Occipital lobe (tissue), 2 donors: ENCODE data around the gene GDE1. TPM values are rescaled to one million over a fixed set of nuclear protein-coding genes. Genes with fewer than 3 reads are reported as not detected.

Experiments
- DNase-seq: peaks from one replicate; lab custom pipeline; 2025; lab: John Stamatoyannopoulos, UW
- total RNA-seq: library from RNA; depleted of rRNA; stranded (reverse); fragments of >200 nt; gene quantifications from one replicate; pipeline ENCODE4 v1.2.3, GENCODE V29; 2014

GDE1 gene
- total RNA-seq, 1 donor from 2014 or later, result 29.9 TPM

DNA sequence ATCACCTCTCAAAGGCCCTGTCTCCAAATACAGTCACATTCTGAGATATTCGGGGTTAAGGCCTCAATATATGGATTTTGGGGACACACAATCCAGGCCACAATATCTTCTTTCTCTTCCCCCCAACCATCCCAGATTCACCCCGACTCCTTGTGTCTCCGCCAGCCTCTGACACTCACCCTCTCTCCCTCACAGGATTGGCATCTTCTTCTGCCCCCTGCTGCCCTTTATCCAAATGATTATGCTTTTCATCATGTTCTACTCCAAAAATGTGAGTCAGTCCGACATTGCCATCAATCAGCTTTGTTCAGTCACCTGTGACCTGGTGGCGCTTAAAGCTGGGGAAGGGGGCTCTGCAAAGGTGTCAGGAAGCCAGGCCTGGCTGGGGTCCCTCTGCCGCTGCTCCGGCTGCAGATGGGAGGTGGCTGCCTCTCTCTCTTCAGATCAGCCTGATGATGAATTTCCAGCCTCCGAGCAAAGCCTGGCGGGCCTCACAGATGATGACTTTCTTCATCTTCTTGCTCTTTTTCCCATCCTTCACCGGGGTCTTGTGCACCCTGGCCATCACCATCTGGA lies 35.1 kb downstream of the GDE1 start:
- DNase-seq, result no peak

GRCh38 chr16:19486051-19486450 lies 35.8 kb downstream of the GDE1 start:
- no peak for DNase-seq

DNA sequence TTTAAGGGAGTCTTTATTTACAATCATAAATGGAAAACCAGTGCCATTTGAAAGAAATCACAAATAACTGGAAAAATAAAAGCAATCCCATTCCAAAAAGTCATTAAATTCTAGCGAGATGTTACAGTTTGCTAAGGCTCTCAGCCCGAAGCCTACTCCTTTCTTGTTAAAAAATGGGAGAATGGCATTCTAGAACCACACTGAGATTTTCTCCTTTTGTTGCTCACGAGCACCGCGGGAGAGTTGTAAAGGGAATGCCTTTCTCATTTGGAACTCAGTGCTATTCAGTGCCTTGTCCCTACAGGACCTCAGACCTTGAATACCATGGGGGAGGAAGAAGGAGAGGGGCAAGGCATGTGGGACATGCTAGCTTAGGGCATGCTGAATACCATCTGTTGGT lies 36.3 kb downstream of the GDE1 start:
- no peak for DNase-seq

DNA sequence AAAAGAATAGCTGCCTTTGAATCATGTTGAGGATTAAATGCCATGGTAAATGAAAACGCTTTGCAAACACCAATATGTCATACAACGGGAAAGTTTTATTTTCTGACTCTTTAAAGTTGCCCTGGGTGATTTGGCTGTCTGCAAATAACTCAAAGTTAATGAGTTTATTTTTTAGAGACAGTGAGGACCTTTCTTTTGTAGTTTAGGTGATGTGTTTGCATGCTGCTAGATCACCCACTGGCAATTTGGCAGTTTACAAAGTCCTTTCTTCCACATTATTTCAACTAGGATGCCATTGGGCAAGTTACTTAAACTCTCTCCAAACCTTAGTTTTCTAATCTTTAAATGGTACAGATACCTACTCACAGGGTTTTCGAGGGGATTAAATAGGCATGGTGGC lies 37.8 kb downstream of the GDE1 start:
- DNase-seq, result no peak

GRCh38 chr16:19482291-19482690 lies 39.6 kb downstream of the GDE1 start:
- DNase-seq, result no peak

DNA sequence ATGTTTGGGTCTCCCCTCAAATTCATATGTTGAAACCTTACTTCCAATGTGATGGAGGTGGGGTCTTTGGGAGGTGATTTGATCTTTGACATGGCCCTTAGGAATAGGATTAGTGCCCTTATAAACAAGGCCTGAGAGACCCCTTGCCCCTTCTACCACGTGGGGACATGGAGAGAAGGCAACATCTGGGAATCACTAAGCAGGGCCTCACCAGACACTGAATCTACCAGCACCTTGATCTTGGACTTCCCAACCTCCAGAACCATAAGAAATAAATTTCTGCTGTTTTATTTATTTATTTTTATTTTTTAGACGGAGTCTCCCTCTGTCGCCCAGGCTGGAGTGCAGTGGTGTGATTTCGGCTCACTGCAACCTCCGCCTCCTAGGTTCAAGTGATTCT lies 40.1 kb downstream of the GDE1 start:
- DNase-seq, result no peak

GRCh38 chr16:19481296-19481695 lies 40.6 kb downstream of the GDE1 start:
- DNase-seq, result no peak

GRCh38 chr16:19479302-19479721 lies 42.6 kb downstream of the GDE1 start:
- no peak for DNase-seq

- DNase-seq, result no peak
Observed at GRCh38 chr16:19478505-19478904, 43.4 kb downstream of the GDE1 start.

DNA sequence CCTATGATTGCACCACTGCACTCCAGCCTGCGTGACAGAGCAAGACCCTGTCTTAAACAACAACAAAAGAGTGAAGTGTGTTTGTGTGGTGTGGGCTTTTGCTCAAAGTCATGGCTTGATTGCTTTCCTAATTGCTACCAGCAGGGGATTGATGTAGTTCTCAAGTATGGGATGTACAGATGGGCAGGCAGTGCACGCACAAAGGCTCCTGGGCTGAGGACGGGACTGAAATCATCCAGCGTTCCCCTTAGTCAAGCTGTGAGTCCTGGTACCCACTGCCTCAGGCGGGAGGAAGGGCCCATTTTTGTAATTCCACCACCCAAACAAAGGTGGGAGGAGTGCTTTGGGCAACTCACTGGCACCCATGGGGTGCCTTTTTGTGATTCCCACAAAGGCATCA lies 47.3 kb downstream of the GDE1 start:
- DNase-seq, result no peak

- DNase-seq, result no peak
Observed at GRCh38 chr16:19472482-19472881, 49.4 kb downstream of the GDE1 start.

- DNase-seq, result no peak
Observed at GRCh38 chr16:19468300-19468699, 53.6 kb downstream of the GDE1 start.

DNA sequence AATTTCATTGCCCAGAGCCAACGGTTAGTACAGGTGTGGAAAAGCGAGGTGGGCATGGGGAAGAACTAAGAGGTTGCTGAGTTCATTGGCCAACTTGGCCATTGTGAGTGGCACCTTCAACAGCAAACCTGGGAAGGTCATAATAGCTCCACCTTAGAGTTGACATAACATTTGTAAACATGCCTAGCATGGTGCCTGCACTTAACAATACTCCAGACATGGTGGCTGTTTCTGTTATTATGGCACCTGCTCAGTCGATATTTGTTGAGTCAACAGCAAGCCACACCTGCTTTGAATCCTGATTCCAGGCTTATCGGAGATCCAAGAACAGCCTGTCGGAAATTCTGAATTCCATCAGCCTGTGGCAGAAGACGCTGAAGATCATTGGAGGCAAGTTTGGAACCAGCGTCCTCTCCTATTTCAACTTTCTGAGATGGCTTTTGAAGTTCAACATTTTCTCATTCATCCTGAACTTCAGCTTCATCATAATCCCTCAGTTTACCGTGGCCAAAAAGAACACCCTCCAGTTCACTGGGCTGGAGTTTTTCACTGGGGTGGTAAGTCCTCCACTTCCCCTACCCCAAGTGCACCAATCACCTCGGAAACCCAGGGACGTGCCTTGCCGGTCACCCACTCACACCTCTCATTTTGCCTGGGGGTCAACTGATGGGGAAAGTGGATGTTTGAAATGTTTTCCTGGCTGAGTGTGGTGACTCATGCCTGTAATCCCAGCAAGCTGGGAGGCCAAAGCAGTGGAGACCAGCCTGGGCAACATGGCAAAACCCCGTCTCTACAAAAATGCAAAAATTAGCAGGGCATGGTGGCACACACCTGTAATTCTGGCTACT lies 58.2 kb downstream of the GDE1 start:
- DNase-seq, result no peak

GRCh38 chr16:19460397-19460796 lies 61.5 kb downstream of the GDE1 start:
- no peak for DNase-seq

GRCh38 chr16:19458722-19459379 lies 63.0 kb downstream of the GDE1 start:
- DNase-seq, result no peak

Other genes with a start within 250 kb of the GDE1 start
- not detected for gene CLEC19A, start 236.4 kb downstream of the GDE1 start, total RNA-seq
- gene TMC5, start 104.2 kb downstream of the GDE1 start, total RNA-seq, result not detected
- 85.5 TPM for gene CCP110, start 1.8 kb upstream of the GDE1 start, total RNA-seq
- gene VPS35L, start 33.6 kb upstream of the GDE1 start, total RNA-seq, result 43.2 TPM
- 20.1 TPM for gene KNOP1, start 196.1 kb upstream of the GDE1 start, total RNA-seq
- gene IQCK, start 196.2 kb upstream of the GDE1 start, total RNA-seq, result 10.8 TPM